Measurements from ENCODE around the gene TAF1C.
"Not testable (repeated sequence)": the region's sequence is repeated elsewhere in the genome, so short reads cannot be mapped to it uniquely, and the experiment has no call there.

The TAF1C gene, protein sequence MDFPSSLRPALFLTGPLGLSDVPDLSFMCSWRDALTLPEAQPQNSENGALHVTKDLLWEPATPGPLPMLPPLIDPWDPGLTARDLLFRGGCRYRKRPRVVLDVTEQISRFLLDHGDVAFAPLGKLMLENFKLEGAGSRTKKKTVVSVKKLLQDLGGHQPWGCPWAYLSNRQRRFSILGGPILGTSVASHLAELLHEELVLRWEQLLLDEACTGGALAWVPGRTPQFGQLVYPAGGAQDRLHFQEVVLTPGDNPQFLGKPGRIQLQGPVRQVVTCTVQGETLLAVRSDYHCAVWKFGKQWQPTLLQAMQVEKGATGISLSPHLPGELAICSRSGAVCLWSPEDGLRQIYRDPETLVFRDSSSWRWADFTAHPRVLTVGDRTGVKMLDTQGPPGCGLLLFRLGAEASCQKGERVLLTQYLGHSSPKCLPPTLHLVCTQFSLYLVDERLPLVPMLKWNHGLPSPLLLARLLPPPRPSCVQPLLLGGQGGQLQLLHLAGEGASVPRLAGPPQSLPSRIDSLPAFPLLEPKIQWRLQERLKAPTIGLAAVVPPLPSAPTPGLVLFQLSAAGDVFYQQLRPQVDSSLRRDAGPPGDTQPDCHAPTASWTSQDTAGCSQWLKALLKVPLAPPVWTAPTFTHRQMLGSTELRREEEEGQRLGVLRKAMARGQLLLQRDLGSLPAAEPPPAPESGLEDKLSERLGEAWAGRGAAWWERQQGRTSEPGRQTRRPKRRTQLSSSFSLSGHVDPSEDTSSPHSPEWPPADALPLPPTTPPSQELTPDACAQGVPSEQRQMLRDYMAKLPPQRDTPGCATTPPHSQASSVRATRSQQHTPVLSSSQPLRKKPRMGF

GRCh38 chr16:84186685-84187437 is at the start of gene TAF1C:
Gene TAF1C, minus strand, starts transcription at chr16:84187057. Its CDS starts 2,069 bp downstream, at chr16:84184988.
- peak; percentile 95 to 99 for DNase-seq

DNA sequence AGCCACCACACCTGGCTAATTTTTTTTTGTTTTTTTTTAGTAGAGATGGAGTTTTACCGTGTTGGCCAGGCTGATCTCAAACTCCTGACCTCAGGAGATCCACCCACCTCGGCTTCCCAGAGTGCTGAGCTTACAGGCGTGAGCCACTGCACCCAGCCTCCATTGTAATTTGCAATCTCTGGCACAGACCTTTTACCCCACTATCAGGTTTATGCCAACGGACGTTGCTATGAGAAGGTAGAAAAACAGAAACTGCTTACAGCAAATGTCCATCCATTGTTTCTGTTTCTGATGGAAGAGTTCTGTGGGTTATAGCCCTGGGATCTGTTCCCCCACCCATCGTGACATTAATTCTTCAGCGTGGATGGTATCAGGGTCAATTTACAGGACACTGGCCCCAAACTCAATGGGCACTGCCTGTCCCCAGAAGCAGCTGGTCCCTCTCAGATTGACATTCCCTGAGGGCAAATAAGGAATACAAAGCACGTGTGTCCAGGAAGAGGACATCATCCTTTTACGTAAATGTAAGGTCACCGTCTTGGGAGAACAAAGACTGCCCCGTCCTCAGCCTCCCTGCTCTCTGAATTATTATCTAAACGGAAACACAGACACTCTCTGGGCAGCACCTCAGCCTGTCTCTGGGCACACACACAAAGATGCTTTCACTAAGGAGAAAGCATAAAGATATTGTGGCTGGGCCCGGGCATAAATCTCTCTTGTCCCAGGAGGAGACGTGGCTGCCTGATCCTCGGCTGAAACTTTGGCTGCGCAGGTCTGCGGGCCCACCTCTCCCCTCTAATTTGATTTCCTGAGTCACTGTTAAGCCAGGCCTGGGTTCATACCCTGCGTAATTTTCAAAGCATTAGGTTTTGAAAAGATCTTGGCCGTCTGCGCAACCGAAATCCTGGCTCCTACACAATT is 47.7 kb upstream of the TAF1C start:
- DNase-seq, result no peak

DNA sequence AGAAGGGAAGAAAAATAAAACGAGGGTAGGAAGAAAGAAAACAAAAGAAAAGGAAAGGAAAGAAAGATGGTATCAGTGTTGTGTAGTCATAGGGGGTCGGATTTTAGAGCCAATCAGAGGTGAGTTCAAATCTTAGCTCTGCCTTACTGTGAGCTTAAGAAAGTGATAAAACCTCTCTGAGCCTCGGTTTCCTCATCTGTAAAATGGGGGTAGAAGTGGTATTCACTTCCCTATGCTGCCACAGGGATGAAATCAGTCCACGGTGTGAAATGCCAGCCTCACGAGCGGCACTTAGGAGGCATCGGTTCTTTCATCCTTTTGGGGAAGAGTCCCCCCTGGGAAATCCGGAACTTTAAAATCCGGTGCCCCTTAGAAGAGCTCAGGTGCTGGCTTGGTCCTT is 46.9 kb upstream of the TAF1C start:
- no peak for DNase-seq

- no peak for DNase-seq
These were observed 46.1 kb upstream of the TAF1C start for GRCh38 chr16:84232969-84233368.

GRCh38 chr16:84232060-84232459 is 45.2 kb upstream of the TAF1C start:
- no peak for DNase-seq

- DNase-seq, result no peak
These were observed 42.6 kb upstream of the TAF1C start for GRCh38 chr16:84229471-84229870.

DNA sequence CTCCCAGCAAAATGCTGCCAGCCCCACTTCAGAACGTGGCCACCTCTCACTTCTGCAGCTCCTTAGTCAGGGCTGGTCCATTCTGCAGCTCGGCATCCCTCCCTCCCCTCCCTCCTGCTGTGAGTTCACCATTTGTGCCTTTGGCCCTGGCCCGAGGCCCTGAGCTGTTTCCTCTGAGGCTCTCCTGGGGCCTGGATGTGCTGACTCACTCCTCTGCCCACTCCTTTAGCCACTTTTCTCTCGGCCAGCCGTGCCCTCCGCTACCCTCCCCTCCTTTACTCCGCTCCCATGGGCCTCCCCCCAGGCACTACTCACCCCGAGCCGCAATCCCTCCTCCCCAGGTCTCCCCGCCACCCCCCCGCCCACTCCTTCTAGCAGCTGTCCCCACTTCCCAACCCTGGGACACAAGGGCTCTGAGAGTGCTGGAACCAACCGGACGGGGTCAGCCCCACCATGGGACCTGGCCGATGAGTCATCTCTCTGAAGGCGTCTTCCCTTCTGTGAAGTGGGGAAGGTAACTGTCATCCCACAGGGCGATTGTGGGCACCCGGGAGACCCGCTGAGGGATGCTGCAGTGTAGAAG is 41.5 kb upstream of the TAF1C start:
- DNase-seq, result peak; percentile 54 to 72

GRCh38 chr16:84227548-84227947 is 40.7 kb upstream of the TAF1C start:
- DNase-seq, result no peak

- DNase-seq, result no peak
These were observed 39.2 kb upstream of the TAF1C start for GRCh38 chr16:84226026-84226425.

DNA sequence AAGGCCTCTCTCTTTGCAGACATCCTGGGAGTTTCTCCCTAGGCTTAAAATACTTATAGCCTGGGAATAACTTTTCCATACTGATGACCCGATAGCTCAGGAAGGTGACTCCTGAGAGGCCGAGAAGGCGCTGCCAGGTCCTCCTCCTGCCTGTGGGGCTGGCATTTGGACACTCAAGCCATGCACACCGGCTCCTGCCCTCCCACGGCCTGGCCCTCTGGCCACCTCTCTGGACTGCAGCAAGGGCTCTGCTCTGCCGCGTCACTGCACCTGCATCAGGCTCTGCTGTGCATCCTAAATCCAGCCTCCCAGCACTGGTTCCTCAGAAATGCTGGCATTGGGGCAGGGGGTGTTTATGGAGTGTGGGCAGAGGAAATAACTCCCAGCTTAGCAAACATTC is 38.7 kb upstream of the TAF1C start:
- DNase-seq, result no peak

DNA sequence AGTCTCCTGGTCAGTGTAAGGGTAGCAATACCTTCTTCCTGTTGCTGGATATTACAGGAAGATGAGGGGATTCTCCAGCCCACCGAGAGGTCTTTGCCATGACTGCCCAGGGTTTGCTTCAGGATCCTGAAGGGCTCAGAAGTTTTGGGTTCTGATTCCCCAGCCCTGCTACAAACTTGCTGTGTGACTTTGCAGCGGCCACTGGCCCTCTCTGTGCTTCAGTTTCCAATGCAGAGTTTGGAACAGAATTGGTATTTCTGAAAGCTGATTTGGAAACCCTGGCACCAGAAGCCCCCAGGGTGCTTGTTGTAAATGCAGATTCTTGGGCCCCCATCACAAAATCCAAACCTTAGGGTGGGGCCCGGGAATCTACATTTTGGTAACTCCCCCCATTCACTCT is 38.3 kb upstream of the TAF1C start:
- no peak for DNase-seq

DNA sequence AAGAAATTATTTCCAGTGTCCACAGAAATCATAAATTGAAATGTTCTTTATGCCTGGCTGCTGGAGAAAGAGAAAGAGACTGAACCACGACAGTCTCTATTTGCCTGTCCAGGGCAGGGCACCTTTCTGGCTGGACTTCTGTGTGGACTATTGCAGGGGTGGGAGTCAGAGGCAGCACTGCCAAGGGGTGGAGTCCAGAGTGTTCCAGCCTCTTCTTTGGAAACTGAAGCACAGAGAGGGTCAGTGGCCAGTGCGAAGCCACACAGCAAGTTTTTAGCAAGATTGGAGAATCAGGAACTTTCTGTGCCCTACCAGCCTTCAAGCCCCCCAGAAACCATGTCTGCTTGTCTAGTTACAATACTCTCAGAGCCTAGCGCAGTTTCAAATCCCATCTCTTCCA is 37.7 kb upstream of the TAF1C start:
- DNase-seq, result no peak

DNA sequence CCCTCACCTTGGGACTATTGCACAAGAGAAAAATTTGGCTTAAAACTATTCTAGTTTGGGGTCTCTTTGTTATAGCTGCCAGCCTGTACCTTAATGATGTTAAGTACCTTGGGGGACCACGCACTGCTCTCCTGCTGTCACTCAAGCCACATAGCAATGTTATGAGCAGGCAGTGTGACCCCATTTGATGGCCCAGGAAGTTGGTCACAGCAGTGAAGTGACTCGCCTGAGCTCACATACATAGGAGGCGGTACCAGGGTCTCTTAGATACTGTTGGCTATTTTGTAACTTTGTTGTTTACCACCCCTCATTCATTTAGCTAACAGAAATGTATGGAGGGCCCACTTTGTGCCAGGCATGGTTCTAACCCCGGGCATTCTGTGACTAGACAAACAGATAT is 36.6 kb upstream of the TAF1C start:
- no peak for DNase-seq

- no peak for DNase-seq
These were observed 34.0 kb upstream of the TAF1C start for GRCh38 chr16:84220851-84221250.

DNA sequence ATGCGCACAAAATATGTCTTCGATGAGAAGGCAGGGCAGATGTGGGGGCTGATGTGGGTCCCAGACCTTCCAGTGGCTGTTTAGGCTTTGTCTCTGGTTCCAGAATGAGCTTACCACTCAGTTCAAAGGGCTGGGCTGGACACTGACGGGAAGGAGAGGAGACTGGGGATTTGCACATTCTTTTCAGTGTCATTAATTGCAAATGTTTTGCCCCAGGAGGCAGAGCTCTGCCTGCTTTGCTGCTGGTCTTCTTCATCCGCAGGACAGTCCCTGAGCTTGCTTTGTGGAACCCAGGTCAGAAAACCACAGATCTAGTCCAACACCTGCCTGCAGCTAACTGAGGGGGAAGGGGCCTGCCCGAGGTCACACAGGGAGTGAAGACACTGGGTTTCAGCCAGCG is 32.1 kb upstream of the TAF1C start:
- DNase-seq, result no peak

GRCh38 chr16:84218176-84218823 is 31.4 kb upstream of the TAF1C start:
- DNase-seq, result no peak

DNA sequence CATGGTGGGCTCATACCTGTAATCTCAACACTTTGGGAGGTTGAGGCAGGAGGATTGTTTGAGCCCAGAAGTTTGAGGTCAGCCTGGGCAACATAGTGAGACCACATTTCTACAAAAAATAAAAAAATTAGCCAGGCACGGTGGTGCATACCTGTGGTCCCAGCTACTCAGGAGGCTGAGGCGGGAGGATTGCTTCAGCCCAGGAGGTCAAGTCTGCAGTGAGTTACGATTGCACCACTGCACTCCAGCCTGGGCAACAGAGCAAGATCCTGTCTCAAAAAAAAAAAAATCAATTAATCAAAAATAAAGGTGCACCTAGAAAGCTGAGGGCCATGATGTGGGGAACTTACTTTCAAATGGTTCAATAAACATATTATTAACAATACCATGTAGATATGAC is 29.3 kb upstream of the TAF1C start:
- not testable (repeated sequence) for DNase-seq

GRCh38 chr16:84215531-84215930 is 28.7 kb upstream of the TAF1C start:
- DNase-seq, result no peak

- DNase-seq, result peak in 1 of 2 donors; percentile 8
These were observed 27.7 kb upstream of the TAF1C start for GRCh38 chr16:84214451-84215066.

DNA sequence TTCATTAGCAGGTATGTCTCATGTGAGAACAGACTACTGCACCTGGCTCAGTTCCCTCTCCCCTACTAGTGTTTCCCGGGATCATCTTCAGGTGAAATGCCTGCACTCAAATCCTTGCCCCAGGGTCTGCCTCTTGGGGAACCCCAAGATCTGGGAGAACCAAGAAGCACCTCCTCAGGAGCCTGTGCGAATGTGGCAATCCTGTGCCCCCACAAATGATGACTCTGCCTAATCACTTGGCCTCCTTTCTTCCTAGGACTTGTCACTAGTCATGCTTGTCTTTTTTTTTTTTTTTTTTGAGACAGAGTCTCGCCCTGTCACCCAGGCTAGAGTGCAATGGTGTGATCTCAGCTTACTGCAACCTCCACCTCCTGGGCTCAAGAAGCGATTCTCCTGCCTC is 25.8 kb upstream of the TAF1C start:
- DNase-seq, result peak in 1 of 2 donors; percentile 11

DNA sequence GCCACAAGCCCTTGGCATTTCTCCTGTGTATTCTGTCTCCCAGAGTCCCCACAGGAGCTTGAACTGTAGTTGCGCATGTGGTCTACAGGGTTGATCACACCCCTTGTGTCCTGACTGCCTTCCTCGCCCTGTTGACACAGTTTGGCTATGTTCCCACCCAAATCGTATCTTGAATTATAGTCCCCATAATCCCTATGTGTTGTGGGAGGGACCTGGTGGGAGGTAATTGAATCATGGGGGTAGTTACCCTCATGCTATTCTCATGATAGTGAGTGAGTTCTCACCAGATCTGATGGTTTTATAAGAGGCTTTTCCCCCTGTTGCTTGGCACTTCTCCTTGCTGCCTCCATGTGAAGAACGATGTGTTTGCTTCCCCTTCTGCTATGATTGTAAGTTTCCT is 25.3 kb upstream of the TAF1C start:
- DNase-seq, result peak in 1 of 2 donors; percentile 15

Data from inflammatory macrophage treated with lipopolysaccharide for 1 hour (primary cell).